Right ventricle myocardium inferior (tissue), 1 donor: ENCODE measurements around the gene CCT8. TPM values are rescaled to one million over a fixed set of nuclear protein-coding genes. Genes with fewer than 3 reads are reported as not detected.

Source experiments
- ATAC-seq: fragments of 200-7000 bp; cut with Tn5 transposase; one replicate; pipeline ENCODE4 v1.9.1; 2020; ENCODE audit warnings: mild to moderate bottlenecking, moderate library complexity
- DNase-seq: peaks from one replicate; pipeline ENCODE4 v3.0.0; 2021; ENCODE audit errors: missing footprints
- intact Hi-C: fragments of 100-400 bp; cut with DNase I; formaldehyde crosslinking; loops from one replicate; pipeline ENCODE4 v1.11.0; 2022
- long read RNA-seq: library from polyadenylated mRNA; unstranded; transcript quantifications from one replicate; pipeline ENCODE4 v2.0.0, GENCODE V29; 2021
- total RNA-seq: library from RNA; stranded (reverse); fragmentation: NEBNext Ultra II Directional; extraction: Animal tissue kit (Norgen Biotek cat#: 25700); gene quantifications from one replicate; pipeline ENCODE4 v1.2.1, GENCODE V29; 2021
- donor health status: DM: no; HTN: yes; CAD: no; lungs with severe emphysema.

Gene CCT8
- total RNA-seq, result 110 TPM
- long read RNA-seq, transcript CCT8-201 (15 exons, 2,005 nt), result major isoform, 94 of 98 reads
- long read RNA-seq, partial matches to known transcripts, result 2 of 98 reads
- long read RNA-seq, other reads (novel, unspliced or antisense), result 2 of 98 reads

DNA sequence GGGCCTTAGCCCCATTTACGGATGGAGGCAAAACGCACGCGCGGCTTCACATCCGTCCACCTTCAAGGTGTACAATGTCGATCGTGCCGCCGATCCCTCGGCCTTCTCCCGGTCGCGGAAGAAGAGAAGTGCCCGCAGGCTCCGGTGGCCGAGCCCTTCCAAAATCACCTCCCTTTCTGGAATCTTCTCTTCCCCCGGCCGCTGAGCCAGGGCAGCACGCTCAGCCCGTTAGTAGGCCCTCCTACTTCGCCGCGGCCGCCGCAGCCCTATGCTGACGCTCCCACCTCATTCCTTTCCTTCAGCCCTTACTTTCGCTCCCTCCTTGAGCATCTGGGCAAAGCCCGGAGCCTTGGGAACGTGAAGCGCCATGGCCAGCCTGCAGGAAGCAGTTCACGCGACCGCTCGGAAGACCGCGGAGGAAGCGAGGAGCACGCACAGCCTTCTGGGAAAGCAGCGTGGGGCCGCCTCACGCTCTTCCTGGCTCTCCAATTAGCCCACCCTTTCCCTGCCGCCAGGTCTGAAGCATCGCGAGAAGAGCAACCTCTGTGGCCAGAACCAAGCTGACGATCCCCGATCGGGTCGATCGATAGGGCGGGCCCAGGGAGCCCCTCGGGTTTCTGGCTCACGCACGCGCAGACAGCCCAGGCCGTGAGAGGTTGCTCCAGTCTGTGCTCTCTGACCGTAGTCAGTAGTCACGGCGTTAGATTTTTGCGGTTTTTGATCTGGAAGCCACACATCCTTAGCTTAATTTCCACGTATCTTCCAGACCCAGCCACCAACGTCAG lies at the start of gene CCT8:
Gene CCT8 (minus strand): TSS at position 427 of the 785 bp plus-strand sequence. CDS start 58 bp downstream, at position 369.
- DNase-seq (peak; percentile 99), ATAC-seq (peak; percentile 98)
- intact Hi-C loops, result loop anchor here (2.0 to 10.0 kb wide), 2 partner anchors 49 to 221 kb away; partner anchors contain the start of genes BACH1 and USP16

DNA sequence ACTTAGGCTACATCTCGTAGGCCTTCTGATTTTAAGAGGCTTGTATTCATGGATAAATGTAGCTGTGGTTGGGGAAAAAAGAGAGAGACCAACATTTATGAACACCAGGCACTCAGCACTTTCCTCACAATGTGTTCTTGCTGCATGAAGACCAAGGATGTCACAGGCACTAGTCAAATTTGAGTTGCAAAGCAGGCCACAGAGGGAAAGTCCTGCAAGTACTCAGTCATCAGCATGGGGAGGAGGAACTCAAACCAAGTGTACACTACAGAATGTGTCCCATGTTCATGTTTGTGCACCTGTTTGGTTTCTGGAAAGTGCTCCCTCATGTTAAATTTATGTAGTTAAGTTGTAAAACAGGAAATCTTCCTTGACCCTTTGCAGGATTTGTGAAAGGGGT lies 48.3 kb upstream of the CCT8 start:
- DNase-seq (no peak), ATAC-seq (no peak)
- intact Hi-C loops, result no loop called here

- no peak for ATAC-seq
- intact Hi-C loops, result no loop called here
- no peak for DNase-seq
Measured at GRCh38 chr21:29117372-29117955, 44.0 kb upstream of the CCT8 start.

- no peak for ATAC-seq
- DNase-seq, result no peak
- intact Hi-C loops, result no loop called here
Measured at GRCh38 chr21:29115899-29116298, 42.5 kb upstream of the CCT8 start.

GRCh38 chr21:29114765-29115500 lies 41.5 kb upstream of the CCT8 start:
- no peak for ATAC-seq
- no peak for DNase-seq
- intact Hi-C loops, result no loop called here

DNA sequence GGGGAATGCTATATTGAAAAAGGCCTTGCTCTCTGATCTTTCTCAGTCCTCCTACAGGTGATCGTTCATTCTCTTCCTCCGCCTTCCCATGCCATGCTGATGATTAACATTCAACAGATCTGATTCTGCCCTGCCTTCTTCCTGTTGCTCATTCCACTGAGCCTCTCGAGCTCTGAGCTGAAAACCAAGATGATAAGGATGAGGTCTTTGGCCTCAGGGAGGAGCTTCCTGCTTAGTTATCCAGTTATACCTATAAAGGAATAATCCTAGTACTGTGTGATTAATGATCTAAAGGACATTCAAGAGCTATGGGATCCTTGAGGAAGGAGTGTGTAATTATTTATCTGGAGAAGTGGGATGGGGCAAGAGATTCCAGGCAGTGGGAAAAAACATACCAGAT lies 31.8 kb upstream of the CCT8 start:
- DNase-seq, result no peak
- no peak for ATAC-seq
- intact Hi-C loops, result no loop called here

DNA sequence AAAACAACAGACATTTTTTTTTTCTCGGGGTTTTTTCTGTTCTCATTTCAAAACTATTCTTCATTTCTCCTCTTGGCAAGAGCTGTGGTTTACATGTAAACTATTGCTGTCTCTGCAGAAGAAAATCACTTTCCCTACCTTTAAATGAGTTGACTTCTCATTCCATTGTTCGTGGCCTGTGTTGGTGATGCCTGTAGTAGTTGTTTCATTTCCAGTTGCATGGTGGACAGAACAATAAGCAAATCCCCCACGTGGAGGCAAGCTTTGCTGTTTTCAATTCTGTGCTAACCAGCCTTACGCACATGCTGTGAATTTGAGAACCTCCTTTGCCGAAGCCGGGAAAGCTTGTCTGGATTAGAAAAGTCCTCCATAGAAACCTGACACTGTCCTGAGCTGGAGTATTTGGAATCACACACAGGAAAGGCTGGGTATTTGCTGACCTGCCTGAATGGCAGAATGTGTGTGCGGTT lies 30.8 kb upstream of the CCT8 start:
- DNase-seq (no peak), ATAC-seq (no peak)
- intact Hi-C loops, result no loop called here

GRCh38 chr21:29102791-29103257 lies 29.4 kb upstream of the CCT8 start:
- DNase-seq, result no peak
- no peak for ATAC-seq
- intact Hi-C loops, result no loop called here

DNA sequence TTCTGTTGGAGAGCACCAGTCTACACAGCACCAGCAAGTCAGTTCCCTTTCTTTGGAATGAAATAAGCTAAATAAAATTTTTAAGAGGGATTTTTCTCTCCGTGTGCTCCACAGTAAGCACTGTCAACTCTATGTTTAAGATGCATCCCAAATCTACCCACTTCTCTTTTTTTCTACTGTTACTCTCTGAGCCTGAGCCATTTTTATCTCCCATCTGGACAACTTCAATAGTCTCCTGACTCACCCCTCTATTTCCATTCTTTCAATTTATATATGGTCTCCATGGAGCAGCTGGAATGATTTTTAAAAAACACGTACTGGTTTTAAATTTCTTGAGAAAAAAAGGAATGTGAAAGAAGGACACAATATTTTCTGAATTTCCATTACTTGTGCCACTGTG lies 24.7 kb upstream of the CCT8 start:
- ATAC-seq, result no peak
- intact Hi-C loops, result loop anchor here (5.0 to 10.0 kb wide), 2 partner anchors 57 to 754 kb away; no protein-coding TSS in a partner anchor
- no peak for DNase-seq

GRCh38 chr21:29096218-29097015 lies 23.0 kb upstream of the CCT8 start:
- DNase-seq (no peak), ATAC-seq (no peak)
- intact Hi-C loops, result loop anchor here (5.0 to 10.0 kb wide), 2 partner anchors 58 to 756 kb away; no protein-coding TSS in a partner anchor

- intact Hi-C loops, result loop anchor here (10.0 kb wide), 1 partner anchor 62 kb away; no protein-coding TSS in a partner anchor
- no peak for DNase-seq
- no peak for ATAC-seq
Measured at GRCh38 chr21:29092102-29092959, 18.9 kb upstream of the CCT8 start.

DNA sequence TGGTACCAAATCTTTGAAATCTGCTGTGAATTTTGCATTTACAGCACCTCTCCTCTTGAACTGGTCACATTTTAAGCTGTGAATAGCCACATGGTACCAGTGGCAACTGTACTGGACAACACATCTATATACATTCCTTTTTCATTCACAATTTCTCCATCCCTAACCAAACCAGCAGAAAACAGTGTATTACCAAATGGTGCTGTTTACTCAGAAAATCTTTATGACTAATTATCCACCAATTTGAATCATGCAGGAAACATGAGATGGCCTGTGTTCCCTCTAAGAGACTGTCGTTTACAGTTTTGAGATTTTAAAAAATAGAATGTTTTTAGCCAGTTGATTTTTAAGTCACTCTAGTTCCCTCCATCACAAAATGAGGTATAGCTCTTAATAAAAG lies 17.6 kb upstream of the CCT8 start:
- intact Hi-C loops, result loop anchor here (10.0 kb wide), 1 partner anchor 64 kb away; no protein-coding TSS in a partner anchor
- ATAC-seq, result no peak
- no peak for DNase-seq

- ATAC-seq (no peak), DNase-seq (no peak)
- intact Hi-C loops, result loop anchor here (5.0 kb wide), 1 partner anchor 762 kb away; no protein-coding TSS in a partner anchor
Measured at GRCh38 chr21:29085106-29085752, 11.8 kb upstream of the CCT8 start.

DNA sequence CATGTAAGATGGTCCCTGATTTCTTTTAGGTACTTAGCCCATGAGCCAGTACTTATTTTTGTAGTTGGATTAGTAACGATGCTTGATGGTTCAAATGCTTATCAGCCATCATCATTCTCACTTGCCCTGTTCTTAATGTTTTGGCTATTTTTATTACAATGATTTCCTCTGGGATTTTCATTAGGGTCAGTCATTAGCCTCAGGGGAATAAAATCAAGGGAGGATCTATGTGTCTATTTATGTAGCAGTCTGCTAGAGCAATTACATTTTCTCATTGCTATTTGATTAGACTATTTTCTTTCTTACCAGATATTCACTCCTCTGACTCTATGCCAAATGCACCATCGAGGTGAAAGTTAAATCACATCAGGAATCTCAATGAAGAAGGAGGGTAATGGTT lies 10.9 kb upstream of the CCT8 start:
- no peak for DNase-seq
- no peak for ATAC-seq
- intact Hi-C loops, result no loop called here

DNA sequence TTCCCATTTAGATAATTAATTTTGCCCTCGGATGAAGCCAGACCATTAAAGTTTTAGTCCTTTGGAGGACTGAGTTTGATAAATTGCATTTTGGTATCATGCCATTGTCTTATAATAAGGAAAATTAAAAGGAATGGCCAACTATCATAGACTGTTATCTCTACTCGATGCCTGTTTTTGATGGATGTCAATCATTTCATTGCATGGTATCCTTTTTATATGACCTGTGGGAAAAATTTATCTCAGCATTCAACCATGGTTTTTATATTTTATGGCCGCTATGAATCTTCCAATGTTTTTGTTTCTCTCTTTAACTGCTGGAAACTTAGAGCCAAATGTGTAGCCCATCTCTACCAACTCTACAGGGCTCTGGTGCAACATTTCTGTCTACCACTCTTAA lies 9.9 kb upstream of the CCT8 start:
- intact Hi-C loops, result no loop called here
- DNase-seq (no peak), ATAC-seq (no peak)

DNA sequence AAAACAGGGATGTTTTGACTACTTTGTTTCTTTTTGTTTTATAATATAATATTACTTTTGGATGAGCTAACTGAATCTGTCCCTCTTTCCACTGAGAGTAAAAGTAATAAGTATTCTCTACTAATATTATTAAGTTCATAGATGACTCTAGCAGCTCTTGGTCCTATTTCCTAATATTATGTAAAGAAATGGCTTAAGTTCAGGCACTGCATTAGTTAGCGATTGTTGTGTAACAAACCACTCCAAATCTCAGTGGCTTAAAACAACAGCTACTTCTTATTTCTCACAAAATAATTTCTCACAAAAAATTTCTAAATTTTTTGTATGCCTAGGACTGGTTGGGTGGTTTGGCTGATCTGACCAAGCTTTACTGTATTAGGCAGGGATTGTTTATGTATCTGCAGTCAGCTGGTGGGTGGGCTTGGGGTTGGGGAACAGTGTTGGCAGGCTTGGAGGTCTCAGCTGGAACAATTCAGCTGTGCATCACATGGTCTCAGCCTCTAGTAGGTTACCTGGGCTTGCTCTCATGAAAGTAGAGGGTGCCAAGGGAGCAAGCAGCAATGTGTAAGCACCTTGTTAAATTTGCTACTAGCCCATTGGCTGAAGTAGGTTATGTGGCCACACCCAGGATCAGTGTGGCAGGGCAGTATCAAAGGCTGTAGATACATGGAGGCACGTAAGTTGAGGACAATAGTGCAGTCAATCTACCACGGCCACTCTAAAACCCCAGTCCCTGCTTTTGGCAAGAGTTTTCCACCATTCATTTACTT lies 8.8 kb upstream of the CCT8 start:
- ATAC-seq, result no peak
- intact Hi-C loops, result no loop called here

More for the DNA sequence above, 8.8 kb upstream of the CCT8 start:
- DNase-seq, result no peak
